ENCODE results near the gene SLC49A4. TPM values are rescaled to one million over a fixed set of nuclear protein-coding genes. Genes with fewer than 3 reads are reported as not detected.

The SLC49A4 gene
- total RNA-seq, 1 experiment from 2014 or later: 11.3 TPM

DNA sequence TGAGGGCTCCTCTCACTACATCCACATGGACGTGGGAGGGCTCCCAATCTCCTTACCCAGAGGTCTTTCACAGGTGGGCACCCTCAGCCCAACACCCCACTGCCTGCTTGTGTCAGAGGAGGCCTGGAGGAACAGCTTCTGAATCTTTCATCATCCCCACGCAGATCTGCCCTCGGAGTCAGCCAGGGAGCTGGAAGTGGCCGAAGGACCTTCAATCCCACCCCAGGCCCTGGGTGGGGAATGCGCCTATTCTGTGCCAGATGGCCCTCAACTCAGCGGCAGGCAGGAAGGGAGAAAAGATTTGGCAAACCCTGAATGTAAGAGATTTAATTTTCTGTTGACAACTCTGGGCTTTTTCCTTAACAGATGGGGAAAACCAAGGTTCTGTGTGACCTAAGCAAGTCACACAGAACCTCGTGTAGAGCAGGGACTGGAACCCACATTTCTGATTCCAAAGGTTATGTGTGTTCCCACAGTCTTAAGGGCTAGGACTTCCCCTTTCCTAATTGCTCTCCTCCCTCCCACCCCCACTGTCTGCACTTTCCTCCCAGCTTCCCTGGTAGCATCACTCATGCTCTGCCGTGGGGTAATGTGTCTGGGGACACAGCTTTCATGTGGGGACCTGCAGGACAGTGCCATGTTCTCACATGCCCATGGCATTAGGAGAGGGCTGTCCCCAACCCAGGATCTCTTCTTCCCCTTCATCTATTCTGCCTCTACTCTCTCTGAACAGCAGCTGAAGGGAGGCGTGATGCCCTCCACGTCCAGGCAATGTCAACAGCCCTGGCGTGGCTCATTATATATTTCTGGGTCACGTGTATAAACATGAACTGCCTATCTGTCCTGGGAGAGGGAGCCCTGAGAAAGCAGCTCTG, 134.6 kb downstream of the SLC49A4 start:
- no peak for ATAC-seq
- Histone ChIP-seq H3K27me3 (ENCODE audit: insufficient read depth, low read length) (no peaks in the 10 kb centered on the region), H3K4me2 (ENCODE audit: low read length) (no peak overlapping the region), H4K20me1 (ENCODE audit: insufficient read depth) (no peaks in the 10 kb centered on the region), H2AFZ (ENCODE audit: low read depth, low read length, poor library complexity, severe bottlenecking) (no peak overlapping the region), H3K4me3 (replicated peaks in 1 of 2; ENCODE audit: low read depth in 1 of 2, low read length in 2 of 2) (no peak overlapping the region), H3K4me1 (ENCODE audit: control insufficient read depth in 1 of 2, insufficient read depth in 2 of 2, low read length in 2 of 2) (no peaks in the 10 kb centered on the region), H3K9me2 (ENCODE audit: insufficient read depth) (no peaks in the 10 kb centered on the region), H3K27ac (ENCODE audit: low read depth, low read length) (no peak overlapping the region), H3K9ac (ENCODE audit: low read length) (no peak overlapping the region), H3K79me2 (ENCODE audit: insufficient read depth, low read length) (no peaks in the 10 kb centered on the region), H3K36me3 (ENCODE audit: control insufficient read depth in 1 of 2, insufficient read depth in 2 of 2, low read length in 2 of 2) (no peaks in the 10 kb centered on the region), H3K9me3 (ENCODE audit: control insufficient read depth in 1 of 2, insufficient read depth in 1 of 2, low read depth in 1 of 2, low read length in 2 of 2) (no peaks in the 10 kb centered on the region)
- no peak for DNase-seq (ENCODE audit: low read depth, low spot score)
- POLR2A ChIA-PET: interaction anchor here (0.6 kb wide), 1 partner anchor 626 kb away, joined by 3 read pairs; no protein-coding TSS in a partner anchor
- intact Hi-C loops (cut with micrococcal nuclease): no loop called here
- RAD21 ChIA-PET (ENCODE audit: low non-redundant PET in 1 of 2, low total read pairs in 2 of 2, uncharacterized antibody in 2 of 2, unreplicated experiment in 2 of 2): no interaction called here
- TF ChIP-seq, protein P1, sequence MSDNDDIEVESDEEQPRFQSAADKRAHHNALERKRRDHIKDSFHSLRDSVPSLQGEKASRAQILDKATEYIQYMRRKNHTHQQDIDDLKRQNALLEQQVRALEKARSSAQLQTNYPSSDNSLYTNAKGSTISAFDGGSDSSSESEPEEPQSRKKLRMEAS (IDR thresholded peaks at IDR 0.05): no peak
- TF ChIP-seq ZFX (IDR thresholded peaks at IDR 0.05): no peak
- no peak for TF ChIP-seq RAD21 (IDR thresholded peaks at IDR 0.05; ENCODE audit: low read depth)
- no peak for TF ChIP-seq SRF (IDR thresholded peaks at IDR 0.05; ENCODE audit: low read depth)
- no peak for TF ChIP-seq EZH2phosphoT487 (IDR thresholded peaks at IDR 0.05; ENCODE audit: borderline replicate concordance)
- TF ChIP-seq SP1 (IDR thresholded peaks at IDR 0.05; ENCODE audit: low read depth): no peak
- TF ChIP-seq POLR2AphosphoS5 (IDR thresholded peaks at IDR 0.05; ENCODE audit: low read depth, low read length): no peak
- TF ChIP-seq, protein P2, sequence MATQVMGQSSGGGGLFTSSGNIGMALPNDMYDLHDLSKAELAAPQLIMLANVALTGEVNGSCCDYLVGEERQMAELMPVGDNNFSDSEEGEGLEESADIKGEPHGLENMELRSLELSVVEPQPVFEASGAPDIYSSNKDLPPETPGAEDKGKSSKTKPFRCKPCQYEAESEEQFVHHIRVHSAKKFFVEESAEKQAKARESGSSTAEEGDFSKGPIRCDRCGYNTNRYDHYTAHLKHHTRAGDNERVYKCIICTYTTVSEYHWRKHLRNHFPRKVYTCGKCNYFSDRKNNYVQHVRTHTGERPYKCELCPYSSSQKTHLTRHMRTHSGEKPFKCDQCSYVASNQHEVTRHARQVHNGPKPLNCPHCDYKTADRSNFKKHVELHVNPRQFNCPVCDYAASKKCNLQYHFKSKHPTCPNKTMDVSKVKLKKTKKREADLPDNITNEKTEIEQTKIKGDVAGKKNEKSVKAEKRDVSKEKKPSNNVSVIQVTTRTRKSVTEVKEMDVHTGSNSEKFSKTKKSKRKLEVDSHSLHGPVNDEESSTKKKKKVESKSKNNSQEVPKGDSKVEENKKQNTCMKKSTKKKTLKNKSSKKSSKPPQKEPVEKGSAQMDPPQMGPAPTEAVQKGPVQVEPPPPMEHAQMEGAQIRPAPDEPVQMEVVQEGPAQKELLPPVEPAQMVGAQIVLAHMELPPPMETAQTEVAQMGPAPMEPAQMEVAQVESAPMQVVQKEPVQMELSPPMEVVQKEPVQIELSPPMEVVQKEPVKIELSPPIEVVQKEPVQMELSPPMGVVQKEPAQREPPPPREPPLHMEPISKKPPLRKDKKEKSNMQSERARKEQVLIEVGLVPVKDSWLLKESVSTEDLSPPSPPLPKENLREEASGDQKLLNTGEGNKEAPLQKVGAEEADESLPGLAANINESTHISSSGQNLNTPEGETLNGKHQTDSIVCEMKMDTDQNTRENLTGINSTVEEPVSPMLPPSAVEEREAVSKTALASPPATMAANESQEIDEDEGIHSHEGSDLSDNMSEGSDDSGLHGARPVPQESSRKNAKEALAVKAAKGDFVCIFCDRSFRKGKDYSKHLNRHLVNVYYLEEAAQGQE (IDR thresholded peaks at IDR 0.05; ENCODE audit: low read depth): no peak
- TF ChIP-seq, protein P3, sequence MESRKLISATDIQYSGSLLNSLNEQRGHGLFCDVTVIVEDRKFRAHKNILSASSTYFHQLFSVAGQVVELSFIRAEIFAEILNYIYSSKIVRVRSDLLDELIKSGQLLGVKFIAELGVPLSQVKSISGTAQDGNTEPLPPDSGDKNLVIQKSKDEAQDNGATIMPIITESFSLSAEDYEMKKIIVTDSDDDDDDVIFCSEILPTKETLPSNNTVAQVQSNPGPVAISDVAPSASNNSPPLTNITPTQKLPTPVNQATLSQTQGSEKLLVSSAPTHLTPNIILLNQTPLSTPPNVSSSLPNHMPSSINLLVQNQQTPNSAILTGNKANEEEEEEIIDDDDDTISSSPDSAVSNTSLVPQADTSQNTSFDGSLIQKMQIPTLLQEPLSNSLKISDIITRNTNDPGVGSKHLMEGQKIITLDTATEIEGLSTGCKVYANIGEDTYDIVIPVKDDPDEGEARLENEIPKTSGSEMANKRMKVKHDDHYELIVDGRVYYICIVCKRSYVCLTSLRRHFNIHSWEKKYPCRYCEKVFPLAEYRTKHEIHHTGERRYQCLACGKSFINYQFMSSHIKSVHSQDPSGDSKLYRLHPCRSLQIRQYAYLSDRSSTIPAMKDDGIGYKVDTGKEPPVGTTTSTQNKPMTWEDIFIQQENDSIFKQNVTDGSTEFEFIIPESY (IDR thresholded peaks at IDR 0.05; ENCODE audit: extremely low read depth, insufficient replicate concordance, low read length): no peak
- TF ChIP-seq TCF7L2 (IDR thresholded peaks at IDR 0.05; ENCODE audit: borderline replicate concordance, extremely low read depth, insufficient read depth, insufficient read length): no peak
- TF ChIP-seq, protein P4, sequence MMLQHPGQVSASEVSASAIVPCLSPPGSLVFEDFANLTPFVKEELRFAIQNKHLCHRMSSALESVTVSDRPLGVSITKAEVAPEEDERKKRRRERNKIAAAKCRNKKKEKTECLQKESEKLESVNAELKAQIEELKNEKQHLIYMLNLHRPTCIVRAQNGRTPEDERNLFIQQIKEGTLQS (IDR thresholded peaks at IDR 0.05): no peak
- TF ChIP-seq JUND (IDR thresholded peaks at IDR 0.05): no peak
- TF ChIP-seq CBX3 (IDR thresholded peaks at IDR 0.05; ENCODE audit: low read depth): no peak
- no peak for TF ChIP-seq EGR1 (IDR thresholded peaks at IDR 0.05; ENCODE audit: low read depth)
- no peak for TF ChIP-seq FOSL1 (IDR thresholded peaks at IDR 0.05; ENCODE audit: low read depth)
- TF ChIP-seq POLR2A (IDR thresholded peaks at IDR 0.05; ENCODE audit: borderline replicate concordance, extremely low read depth, insufficient read depth, insufficient read length): no peak
- TF ChIP-seq YY1 (IDR thresholded peaks at IDR 0.05; ENCODE audit: extremely low read depth, insufficient replicate concordance, low read depth, low read length): no peak
- no peak for TF ChIP-seq EZH2 (IDR thresholded peaks at IDR 0.05)
- no peak for TF ChIP-seq SIN3A (IDR thresholded peaks at IDR 0.05; ENCODE audit: low read depth)
- no TSS peak for BruUV-seq (replicated peaks)
- CTCF ChIA-PET: interaction anchor here (0.5 kb wide), 1 partner anchor 378 kb away, joined by 4 read pairs; no protein-coding TSS in a partner anchor
